WI38 (cell line): ENCODE results near the gene FAF1.
"Not testable (repeated sequence)": the region's sequence is repeated elsewhere in the genome, so short reads cannot be mapped to it uniquely, and the experiment has no call there.

ENCODE experiments used
- H3K4me3 ChIP-seq: 2 replicates; pipeline ENCODE4 v1.5.1; 2011; ENCODE audit warnings: low read depth, mild to moderate bottlenecking, control low read depth, low read length
- TF ChIP-seq, protein P1 (sequence below): IDR thresholded peaks from 2 replicates; pipeline ENCODE4 v1.5.1; 2012; ENCODE audit warnings: low read depth, mild to moderate bottlenecking, control low read depth, low read length

The FAF1 gene

DNA sequence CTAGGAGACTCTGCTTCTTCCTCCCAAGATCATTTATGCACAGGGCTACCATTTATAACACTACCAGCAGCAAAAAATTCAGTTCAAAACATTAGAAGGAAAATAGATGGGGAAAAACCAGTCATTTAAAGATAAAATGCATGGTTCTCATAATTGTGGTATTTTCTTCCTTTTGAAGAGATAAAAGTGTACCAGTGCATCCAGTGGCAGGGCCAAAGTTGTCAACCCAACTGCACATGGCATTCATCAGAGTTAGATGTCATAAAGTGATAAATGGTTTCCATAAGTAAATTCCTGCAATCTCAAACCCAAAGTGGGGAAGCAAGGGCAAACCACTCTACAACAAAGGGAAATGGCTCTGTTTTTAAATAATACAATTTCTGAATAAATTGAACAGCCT, 417.7 kb downstream of the FAF1 start:
- no peak overlapping the region for H3K4me3 ChIP-seq
- TF ChIP-seq, protein P1, sequence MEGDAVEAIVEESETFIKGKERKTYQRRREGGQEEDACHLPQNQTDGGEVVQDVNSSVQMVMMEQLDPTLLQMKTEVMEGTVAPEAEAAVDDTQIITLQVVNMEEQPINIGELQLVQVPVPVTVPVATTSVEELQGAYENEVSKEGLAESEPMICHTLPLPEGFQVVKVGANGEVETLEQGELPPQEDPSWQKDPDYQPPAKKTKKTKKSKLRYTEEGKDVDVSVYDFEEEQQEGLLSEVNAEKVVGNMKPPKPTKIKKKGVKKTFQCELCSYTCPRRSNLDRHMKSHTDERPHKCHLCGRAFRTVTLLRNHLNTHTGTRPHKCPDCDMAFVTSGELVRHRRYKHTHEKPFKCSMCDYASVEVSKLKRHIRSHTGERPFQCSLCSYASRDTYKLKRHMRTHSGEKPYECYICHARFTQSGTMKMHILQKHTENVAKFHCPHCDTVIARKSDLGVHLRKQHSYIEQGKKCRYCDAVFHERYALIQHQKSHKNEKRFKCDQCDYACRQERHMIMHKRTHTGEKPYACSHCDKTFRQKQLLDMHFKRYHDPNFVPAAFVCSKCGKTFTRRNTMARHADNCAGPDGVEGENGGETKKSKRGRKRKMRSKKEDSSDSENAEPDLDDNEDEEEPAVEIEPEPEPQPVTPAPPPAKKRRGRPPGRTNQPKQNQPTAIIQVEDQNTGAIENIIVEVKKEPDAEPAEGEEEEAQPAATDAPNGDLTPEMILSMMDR, result no peak

DNA sequence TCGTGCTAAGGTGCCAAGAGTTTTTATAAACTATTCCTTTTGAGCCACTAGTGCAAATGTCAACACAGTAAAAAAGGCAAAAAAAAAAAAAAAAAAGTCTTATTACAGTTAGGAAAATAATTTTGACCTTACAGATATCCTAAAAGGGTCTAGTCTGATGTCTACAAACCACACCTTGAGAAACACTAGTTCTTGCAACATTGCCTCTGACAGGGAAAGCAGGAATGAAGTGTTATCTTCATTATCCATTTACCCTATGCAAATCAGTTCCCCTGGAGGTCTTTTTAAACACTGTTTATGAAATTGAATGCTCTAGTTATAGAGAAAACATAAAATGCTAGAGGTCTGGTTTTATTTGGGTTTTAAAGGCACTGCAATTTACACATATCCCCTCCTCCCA, 421.6 kb downstream of the FAF1 start:
- H3K4me3 ChIP-seq, result no peak overlapping the region
- TF ChIP-seq, protein P1, result no peak

DNA sequence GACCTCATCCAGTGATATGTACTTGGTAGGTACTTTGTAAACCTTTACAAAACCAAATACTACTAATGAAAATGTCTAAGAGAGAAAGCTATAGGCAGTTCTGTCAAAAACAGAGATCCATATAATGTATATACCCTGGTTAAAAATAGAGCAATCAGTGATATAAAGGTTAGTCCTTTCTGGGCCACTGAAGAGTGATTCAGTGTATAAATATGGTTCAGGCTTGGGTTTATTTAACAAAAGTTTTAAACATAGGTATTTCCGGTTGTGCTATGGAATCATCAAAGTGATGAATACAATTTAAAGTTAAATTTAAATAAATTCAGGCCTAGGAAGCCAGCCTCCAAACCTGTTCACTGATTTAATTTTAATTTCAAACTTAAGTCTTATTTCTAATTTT, 428.5 kb downstream of the FAF1 start:
- no peak overlapping the region for H3K4me3 ChIP-seq
- TF ChIP-seq, protein P1, result no peak

DNA sequence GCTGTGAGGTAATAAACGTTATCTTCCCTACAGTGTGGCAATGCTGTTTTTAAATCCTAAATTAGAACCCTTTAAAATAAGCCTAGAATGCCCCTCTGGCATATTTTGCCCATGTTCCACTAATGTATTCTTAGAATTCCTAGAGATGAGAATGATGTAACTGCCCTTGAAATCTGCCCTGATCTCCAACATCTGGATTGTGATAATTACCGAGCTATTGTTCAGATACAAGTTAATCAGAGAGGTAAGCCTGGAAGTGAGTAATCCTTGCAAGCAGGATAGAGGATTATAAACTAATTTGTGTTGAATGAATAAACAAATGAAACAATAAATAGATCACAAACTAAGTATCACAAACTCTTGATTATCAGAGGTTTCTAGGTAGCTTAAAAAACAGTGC, 429.0 kb downstream of the FAF1 start:
- TF ChIP-seq, protein P1, result no peak
- H3K4me3 ChIP-seq, result no peak overlapping the region

DNA sequence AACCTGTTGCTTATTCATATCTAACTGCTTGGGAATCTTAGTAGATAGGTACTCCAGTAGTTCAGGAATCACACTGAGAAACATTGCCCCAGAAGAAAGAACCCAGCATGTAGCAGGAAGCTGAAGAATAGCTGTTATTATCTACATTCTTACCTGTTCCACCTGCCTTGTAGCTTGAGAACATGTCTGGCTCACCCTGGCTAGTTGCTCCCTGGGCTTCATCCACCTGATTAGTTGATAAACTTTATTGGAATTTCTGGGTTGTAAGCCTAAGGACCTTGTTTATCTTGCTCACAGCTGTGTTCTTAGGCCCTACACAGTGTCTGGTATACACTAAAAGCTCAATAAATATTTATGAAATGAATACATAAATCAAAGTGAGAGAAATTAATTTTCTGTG, 430.6 kb downstream of the FAF1 start:
- no peak overlapping the region for H3K4me3 ChIP-seq
- TF ChIP-seq, protein P1, result no peak

DNA sequence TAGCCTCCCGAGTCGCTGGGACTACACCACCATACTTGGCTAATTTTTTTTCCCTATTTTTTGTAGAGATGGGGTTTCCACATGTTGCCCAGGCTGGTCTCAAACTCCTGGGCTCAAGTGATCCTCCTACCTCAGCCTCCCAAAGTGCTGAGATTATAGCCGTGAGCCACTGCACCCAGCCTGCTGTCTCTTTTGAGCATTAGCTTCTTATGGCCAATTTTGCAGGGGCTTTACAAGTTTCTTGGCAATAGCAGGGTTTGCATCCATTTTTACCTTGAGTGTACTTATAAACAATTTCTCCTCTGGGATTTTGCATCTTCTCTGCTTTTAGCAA, 432.1 kb downstream of the FAF1 start:
- H3K4me3 ChIP-seq, result not testable (repeated sequence)

DNA sequence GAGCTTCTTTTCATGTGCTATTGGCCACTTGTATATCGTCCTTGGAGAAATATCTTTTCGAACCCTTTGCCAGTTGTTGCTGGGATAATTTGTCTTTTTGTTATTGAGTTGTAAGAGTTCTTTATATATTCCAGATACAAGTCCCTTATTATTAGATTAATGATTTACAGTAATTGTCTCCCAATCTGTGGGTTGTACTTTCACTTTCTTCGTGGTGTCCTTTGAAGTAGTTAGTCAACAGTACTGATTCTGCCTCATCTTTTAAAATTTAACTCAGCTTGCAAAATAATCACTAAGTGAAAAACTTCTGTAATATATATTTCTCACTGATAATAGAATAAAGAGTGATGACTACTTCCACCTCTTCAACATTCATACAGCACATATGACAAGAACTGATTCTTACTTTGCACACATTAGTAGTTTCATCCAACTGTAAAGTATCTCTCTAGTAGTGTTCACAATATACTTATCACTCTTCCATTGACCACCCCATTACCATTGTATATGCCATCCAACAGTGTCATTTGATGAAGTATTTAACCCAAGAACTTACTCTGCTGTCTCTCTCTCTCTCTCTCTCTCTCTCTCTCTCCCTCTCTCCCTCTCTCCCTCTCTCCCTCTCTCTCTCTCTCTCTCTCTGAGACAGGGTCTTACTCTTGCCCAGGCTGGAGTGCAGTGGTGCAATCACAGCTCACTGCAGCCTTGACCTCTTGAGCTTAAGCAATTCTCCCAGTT, 432.6 kb downstream of the FAF1 start:
- no peak overlapping the region for H3K4me3 ChIP-seq
- TF ChIP-seq, protein P1, result no peak

DNA sequence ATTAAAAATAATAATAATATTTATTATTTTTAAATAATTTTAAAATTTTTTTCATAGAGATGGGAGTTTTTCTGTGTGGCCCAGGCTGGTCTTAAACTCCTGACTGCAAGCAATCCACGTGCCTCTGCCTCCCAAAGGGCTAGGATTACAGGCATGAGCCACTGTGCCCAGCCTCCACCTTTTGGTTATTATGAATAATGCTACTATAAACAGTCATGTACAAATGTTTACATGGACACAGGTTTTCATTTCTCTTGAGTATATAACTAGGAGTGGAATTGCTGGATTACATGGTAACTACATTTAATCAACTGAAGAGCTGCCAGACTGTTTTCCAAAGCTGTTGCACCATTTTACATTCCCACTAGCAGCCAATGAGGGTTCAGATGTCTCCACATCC, 433.6 kb downstream of the FAF1 start:
- TF ChIP-seq, protein P1, result no peak
- no peak overlapping the region for H3K4me3 ChIP-seq
